SK-N-SH (cell line): Measurements from ENCODE around the gene RASL12. TPM values are rescaled to one million over a fixed set of nuclear protein-coding genes. Genes with fewer than 3 reads are reported as not detected.

Experiments used
- CTCF ChIA-PET: fragments of 300-600, 350-600 bp; formaldehyde crosslinking; extraction: SDS; loops from one replicate; lab custom pipeline; 2021; lab: Yijun Ruan, JAX
- POLR2A ChIA-PET: fragments of 350-600 bp; sonication (Branson Sonifier 250); formaldehyde crosslinking; extraction: SDS; loops from one replicate; lab custom pipeline; 2020; ENCODE audit warnings: antibody characterized with exemption, inconsistent platforms; lab: Yijun Ruan, JAX
- DNase-seq: peaks from one replicate; pipeline ENCODE4 v3.0.0; 2012
- H2AFZ ChIP-seq: fragments of 200-600 bp; sonication (generic); 2 replicates; pipeline ENCODE4 v1.8.1; 2016; ENCODE audit warnings: antibody characterized with exemption, mild to moderate bottlenecking, low read depth
- H3F3A ChIP-seq: fragments of 200-600 bp; sonication (generic); replicated peaks from 2 replicates; pipeline ENCODE3; 2016; ENCODE audit warnings: antibody characterized with exemption, mild to moderate bottlenecking; ENCODE audit not compliant: insufficient read depth
- H3K27ac ChIP-seq, 2 experiments: fragments of 200-500 bp in 1 of 2; fragments of 200-600 bp in 1 of 2; sonication (Bioruptor generic) in 1 of 2; sonication (generic), shearing (Covaris generic) in 1 of 2; 2 replicates each; pipeline versions ENCODE4 v1.5.1 to v1.6.1; 2014 to 2016; ENCODE audit warnings: low read depth in 2 of 2, inconsistent platforms in 1 of 2, low read length in 1 of 2, mild to moderate bottlenecking in 1 of 2, mixed read lengths in 1 of 2
- H3K27me3 ChIP-seq: fragments of 200-600 bp; sonication (generic), shearing (Covaris generic); 2 replicates; pipeline ENCODE4 v1.6.1; 2016; ENCODE audit warnings: mixed run types; ENCODE audit not compliant: insufficient read depth
- H3K36me3 ChIP-seq, 2 experiments: fragments of 200-500 bp in 1 of 2; fragments of 200-600 bp in 1 of 2; sonication (Bioruptor generic) in 1 of 2; sonication (generic) in 1 of 2; replicated peaks in 1 of 2; 2 replicates each; pipeline versions ENCODE3 to v1.5.1; 2014 to 2016; ENCODE audit warnings: low read length in 1 of 2, mild to moderate bottlenecking in 1 of 2; ENCODE audit not compliant: insufficient read depth in 2 of 2, control insufficient read depth in 1 of 2
- H3K4me1 ChIP-seq, 2 experiments: fragments of 200-500 bp in 1 of 2; fragments of 200-600 bp in 1 of 2; sonication (Bioruptor generic) in 1 of 2; sonication (generic), shearing (Covaris generic) in 1 of 2; 2 replicates each; pipeline versions ENCODE4 v1.5.1 to v1.6.1; 2014 to 2016; ENCODE audit warnings: low read depth in 1 of 2, low read length in 1 of 2, mixed run types in 1 of 2; ENCODE audit not compliant: insufficient read depth in 2 of 2, control insufficient read depth in 1 of 2
- H3K4me2 ChIP-seq: fragments of 200-600 bp; sonication (generic), shearing (Covaris generic); 2 replicates; pipeline ENCODE4 v1.6.1; 2017; ENCODE audit warnings: mixed run types
- H3K4me3 ChIP-seq, 2 experiments: fragments of 200-500 bp in 1 of 2; fragments of 200-600 bp in 1 of 2; sonication (Bioruptor generic) in 1 of 2; sonication (generic), shearing (Covaris generic) in 1 of 2; 2 replicates each; pipeline versions ENCODE4 v1.5.1 to v1.8.1; 2014 to 2016; ENCODE audit warnings: low read depth in 2 of 2, inconsistent platforms in 1 of 2, low read length in 1 of 2, mild to moderate bottlenecking in 1 of 2, mixed read lengths in 1 of 2, moderate library complexity in 1 of 2
- H3K79me2 ChIP-seq: fragments of 200-600 bp; sonication (generic); 2 replicates; pipeline ENCODE4 v1.8.1; 2017; ENCODE audit warnings: mild to moderate bottlenecking; ENCODE audit not compliant: insufficient read depth
- H3K9ac ChIP-seq: fragments of 200-600 bp; sonication (generic); 2 replicates; pipeline ENCODE4 v1.6.1; 2017; ENCODE audit warnings: mixed run types
- H3K9me2 ChIP-seq: fragments of 200-600 bp; sonication (generic); 2 replicates; pipeline ENCODE4 v1.6.1; 2017; ENCODE audit warnings: mixed run types
- H3K9me3 ChIP-seq: fragments of 200-600 bp; sonication (generic); 2 replicates; pipeline ENCODE4 v1.6.1; 2017; ENCODE audit warnings: mixed run types, mild to moderate bottlenecking, moderate library complexity
- H4K20me1 ChIP-seq: fragments of 200-600 bp; sonication (generic); 2 replicates; pipeline ENCODE4 v1.6.1; 2017; ENCODE audit warnings: mild to moderate bottlenecking, mixed run types; ENCODE audit not compliant: insufficient read depth
- EZH2phosphoT487 ChIP-seq: fragments of 200-600 bp; sonication (generic); IDR thresholded peaks from 2 replicates; pipeline ENCODE4 v1.6.1; 2017; ENCODE audit warnings: low read depth, mixed run types, mild to moderate bottlenecking, antibody characterized with exemption, moderate library complexity, borderline replicate concordance
- FOXM1 ChIP-seq: IDR thresholded peaks from 2 replicates; pipeline ENCODE4 v1.4.0; 2012; ENCODE audit warnings: low read depth, mild to moderate bottlenecking
- RCOR1 ChIP-seq: fragments of 150-350 bp; IDR thresholded peaks from 2 replicates; pipeline ENCODE4 v1.6.1; 2017; ENCODE audit warnings: antibody characterized with exemption, low read length
- RXRA ChIP-seq: IDR thresholded peaks from 2 replicates; pipeline ENCODE4 v1.4.0; 2012; ENCODE audit warnings: low read depth, mild to moderate bottlenecking, borderline replicate concordance
- TAF1 ChIP-seq: IDR thresholded peaks from 2 replicates; pipeline ENCODE4 v1.6.1; 2012; ENCODE audit warnings: low read depth, mild to moderate bottlenecking, low read length, moderate library complexity, borderline replicate concordance
- WGBS: methylation state at CpG from one replicate; pipeline ENCODE4 v1.1.6; 2017; ENCODE audit warnings: low lambda C conversion rate; 5-methylcytosine and 5-hydroxymethylcytosine counted together
- polyA plus RNA-seq, 3 experiments: library from polyadenylated mRNA; depleted of rRNA; stranded (reverse); fragments of >200 nt; gene quantifications; 2 replicates each; pipeline ENCODE4 v1.2.3, GENCODE V29; 2012
- TF ChIP-seq, protein P1 (sequence below): IDR thresholded peaks from 2 replicates; pipeline ENCODE4 v1.6.1; 2012; ENCODE audit warnings: mild to moderate bottlenecking, low read depth, low read length, moderate library complexity
- TF ChIP-seq, protein P2 (sequence below): fragments of 200-600 bp; sonication (generic); IDR thresholded peaks from 2 replicates; pipeline ENCODE4 v1.6.1; 2017; ENCODE audit warnings: antibody characterized with exemption, mild to moderate bottlenecking, moderate library complexity
- TF ChIP-seq, protein P3 (sequence below): fragments of 150-350 bp; IDR thresholded peaks from 2 replicates; pipeline ENCODE4 v1.6.1; 2016; ENCODE audit warnings: mild to moderate bottlenecking, low read depth, low read length
- TF ChIP-seq, protein P4 (sequence below): fragments of 150-350 bp; IDR thresholded peaks from 2 replicates; pipeline ENCODE4 v1.6.1; 2017; ENCODE audit warnings: antibody characterized with exemption, low read length, low read depth, borderline replicate concordance

The RASL12 gene
- polyA plus RNA-seq, 1 of the 3 experiments (the other 2 are of a cell fraction), result not detected

DNA sequence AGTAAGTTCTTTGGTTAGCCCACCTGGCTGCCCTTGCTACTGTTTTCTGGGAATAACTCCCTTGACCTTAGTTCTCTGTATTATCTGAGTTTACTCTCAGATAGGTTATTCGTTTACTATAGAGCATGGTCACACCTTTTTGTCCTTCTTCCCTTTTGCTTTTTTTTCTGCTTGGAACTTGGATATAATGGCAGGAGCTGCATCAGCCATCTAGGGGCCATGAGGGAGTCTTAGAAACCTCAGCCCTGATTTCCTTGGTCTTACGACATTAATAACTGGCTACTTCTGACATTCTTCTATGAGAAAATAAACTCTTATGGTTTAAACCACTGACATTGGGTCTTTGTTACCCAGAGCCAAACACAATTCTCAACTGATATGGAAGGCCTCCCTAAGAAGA lies 26.0 kb downstream of the RASL12 start:
- DNase-seq, result no peak
- Histone ChIP-seq H3K36me3 (no peaks in the 10 kb centered on the region), H3K9me3 (no peaks in the 10 kb centered on the region), H3K27ac (no peak overlapping the region), H3F3A (no peaks in the 10 kb centered on the region), H4K20me1 (no peaks in the 10 kb centered on the region), H3K9me2 (no peaks in the 10 kb centered on the region), H3K9ac (no peak overlapping the region), H3K27me3 (no peaks in the 10 kb centered on the region), H2AFZ (no peak overlapping the region), H3K4me1 (peaks cover 0 to 7% of the 10 kb centered on the region in 2 experiments; a peak in 1 of 4 replicates), H3K79me2 (no peaks in the 10 kb centered on the region), H3K4me3 (no peak overlapping the region), H3K4me2 (no peak overlapping the region)
- ChIA-PET CTCF (interaction anchor here (1.7 to 4.2 kb wide), 2 partner anchors 8 to 12 kb away, joined by 15 to 21 read pairs; no protein-coding TSS in a partner anchor), POLR2A (no interaction called here)
- WGBS, result 73% methylated on average over 2 of the region's 2 CpGs
- TF ChIP-seq RXRA (no peak), TAF1 (no peak), RCOR1 (no peak)
- TF ChIP-seq, protein P1, sequence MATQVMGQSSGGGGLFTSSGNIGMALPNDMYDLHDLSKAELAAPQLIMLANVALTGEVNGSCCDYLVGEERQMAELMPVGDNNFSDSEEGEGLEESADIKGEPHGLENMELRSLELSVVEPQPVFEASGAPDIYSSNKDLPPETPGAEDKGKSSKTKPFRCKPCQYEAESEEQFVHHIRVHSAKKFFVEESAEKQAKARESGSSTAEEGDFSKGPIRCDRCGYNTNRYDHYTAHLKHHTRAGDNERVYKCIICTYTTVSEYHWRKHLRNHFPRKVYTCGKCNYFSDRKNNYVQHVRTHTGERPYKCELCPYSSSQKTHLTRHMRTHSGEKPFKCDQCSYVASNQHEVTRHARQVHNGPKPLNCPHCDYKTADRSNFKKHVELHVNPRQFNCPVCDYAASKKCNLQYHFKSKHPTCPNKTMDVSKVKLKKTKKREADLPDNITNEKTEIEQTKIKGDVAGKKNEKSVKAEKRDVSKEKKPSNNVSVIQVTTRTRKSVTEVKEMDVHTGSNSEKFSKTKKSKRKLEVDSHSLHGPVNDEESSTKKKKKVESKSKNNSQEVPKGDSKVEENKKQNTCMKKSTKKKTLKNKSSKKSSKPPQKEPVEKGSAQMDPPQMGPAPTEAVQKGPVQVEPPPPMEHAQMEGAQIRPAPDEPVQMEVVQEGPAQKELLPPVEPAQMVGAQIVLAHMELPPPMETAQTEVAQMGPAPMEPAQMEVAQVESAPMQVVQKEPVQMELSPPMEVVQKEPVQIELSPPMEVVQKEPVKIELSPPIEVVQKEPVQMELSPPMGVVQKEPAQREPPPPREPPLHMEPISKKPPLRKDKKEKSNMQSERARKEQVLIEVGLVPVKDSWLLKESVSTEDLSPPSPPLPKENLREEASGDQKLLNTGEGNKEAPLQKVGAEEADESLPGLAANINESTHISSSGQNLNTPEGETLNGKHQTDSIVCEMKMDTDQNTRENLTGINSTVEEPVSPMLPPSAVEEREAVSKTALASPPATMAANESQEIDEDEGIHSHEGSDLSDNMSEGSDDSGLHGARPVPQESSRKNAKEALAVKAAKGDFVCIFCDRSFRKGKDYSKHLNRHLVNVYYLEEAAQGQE, result no peak
- TF ChIP-seq, protein P2, sequence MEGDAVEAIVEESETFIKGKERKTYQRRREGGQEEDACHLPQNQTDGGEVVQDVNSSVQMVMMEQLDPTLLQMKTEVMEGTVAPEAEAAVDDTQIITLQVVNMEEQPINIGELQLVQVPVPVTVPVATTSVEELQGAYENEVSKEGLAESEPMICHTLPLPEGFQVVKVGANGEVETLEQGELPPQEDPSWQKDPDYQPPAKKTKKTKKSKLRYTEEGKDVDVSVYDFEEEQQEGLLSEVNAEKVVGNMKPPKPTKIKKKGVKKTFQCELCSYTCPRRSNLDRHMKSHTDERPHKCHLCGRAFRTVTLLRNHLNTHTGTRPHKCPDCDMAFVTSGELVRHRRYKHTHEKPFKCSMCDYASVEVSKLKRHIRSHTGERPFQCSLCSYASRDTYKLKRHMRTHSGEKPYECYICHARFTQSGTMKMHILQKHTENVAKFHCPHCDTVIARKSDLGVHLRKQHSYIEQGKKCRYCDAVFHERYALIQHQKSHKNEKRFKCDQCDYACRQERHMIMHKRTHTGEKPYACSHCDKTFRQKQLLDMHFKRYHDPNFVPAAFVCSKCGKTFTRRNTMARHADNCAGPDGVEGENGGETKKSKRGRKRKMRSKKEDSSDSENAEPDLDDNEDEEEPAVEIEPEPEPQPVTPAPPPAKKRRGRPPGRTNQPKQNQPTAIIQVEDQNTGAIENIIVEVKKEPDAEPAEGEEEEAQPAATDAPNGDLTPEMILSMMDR, result no peak
- TF ChIP-seq, protein P3, sequence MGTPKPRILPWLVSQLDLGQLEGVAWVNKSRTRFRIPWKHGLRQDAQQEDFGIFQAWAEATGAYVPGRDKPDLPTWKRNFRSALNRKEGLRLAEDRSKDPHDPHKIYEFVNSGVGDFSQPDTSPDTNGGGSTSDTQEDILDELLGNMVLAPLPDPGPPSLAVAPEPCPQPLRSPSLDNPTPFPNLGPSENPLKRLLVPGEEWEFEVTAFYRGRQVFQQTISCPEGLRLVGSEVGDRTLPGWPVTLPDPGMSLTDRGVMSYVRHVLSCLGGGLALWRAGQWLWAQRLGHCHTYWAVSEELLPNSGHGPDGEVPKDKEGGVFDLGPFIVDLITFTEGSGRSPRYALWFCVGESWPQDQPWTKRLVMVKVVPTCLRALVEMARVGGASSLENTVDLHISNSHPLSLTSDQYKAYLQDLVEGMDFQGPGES, result no peak

DNA sequence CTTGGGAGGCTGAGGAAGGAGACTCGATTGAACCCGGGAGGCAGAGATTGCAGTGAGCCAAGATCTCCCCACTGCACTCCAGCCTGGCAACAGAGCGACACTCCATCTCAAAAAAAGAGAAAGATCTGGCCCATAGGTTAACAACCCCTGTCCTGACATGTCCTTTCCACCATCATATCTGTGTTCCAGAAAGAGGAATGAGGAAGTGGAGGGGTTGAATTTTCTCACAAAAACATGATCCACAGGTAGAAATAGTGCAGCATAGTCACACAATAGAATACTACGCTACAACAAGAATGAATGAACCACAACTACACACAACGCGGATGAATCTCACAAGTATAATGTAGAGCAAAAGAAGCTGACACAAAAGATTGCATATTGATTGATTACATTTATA lies 27.3 kb downstream of the RASL12 start:
- no peaks in the 10 kb centered on the region for H3K27me3 ChIP-seq
- H3K27ac ChIP-seq, result no peak overlapping the region
- POLR2A ChIA-PET, result no interaction called here
- H3K9ac ChIP-seq, result no peak overlapping the region
- H3K36me3 ChIP-seq, result no peaks in the 10 kb centered on the region
- TF ChIP-seq, protein P4, sequence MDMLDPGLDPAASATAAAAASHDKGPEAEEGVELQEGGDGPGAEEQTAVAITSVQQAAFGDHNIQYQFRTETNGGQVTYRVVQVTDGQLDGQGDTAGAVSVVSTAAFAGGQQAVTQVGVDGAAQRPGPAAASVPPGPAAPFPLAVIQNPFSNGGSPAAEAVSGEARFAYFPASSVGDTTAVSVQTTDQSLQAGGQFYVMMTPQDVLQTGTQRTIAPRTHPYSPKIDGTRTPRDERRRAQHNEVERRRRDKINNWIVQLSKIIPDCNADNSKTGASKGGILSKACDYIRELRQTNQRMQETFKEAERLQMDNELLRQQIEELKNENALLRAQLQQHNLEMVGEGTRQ, result no peak
- TF ChIP-seq RCOR1 (no peak), FOXM1 (no peak), EZH2phosphoT487 (no peak)
- TF ChIP-seq, protein P2, result no peak
- H3K9me2 ChIP-seq, result no peaks in the 10 kb centered on the region
- no peaks in the 10 kb centered on the region for H3K79me2 ChIP-seq
- no peak overlapping the region for H3K4me2 ChIP-seq
- no peak for DNase-seq
- H3K4me3 ChIP-seq, result no peak overlapping the region
- CTCF ChIA-PET, result interaction anchor here (1.1 to 1.3 kb wide), 2 partner anchors 14 to 61 kb away, joined by 3 to 4 read pairs; no protein-coding TSS in a partner anchor
- no peaks in the 10 kb centered on the region for H3K9me3 ChIP-seq
- WGBS, result 90% methylated on average over 6 of the region's 6 CpGs
- no peaks in the 10 kb centered on the region for H3F3A ChIP-seq
- no peak overlapping the region for H2AFZ ChIP-seq
- peaks cover 0 to 6% of the 10 kb centered on the region in 2 experiments; a peak in 1 of 4 replicates for H3K4me1 ChIP-seq
- no peaks in the 10 kb centered on the region for H4K20me1 ChIP-seq
